Parathyroid adenoma (tissue), 2 donors: ENCODE measurements around the gene ESYT3.

Source experiments
- H2AFZ ChIP-seq: fragments of 300-600 bp; sonication (generic); one replicate; pipeline ENCODE4 v1.7.0; 2017; ENCODE audit warnings: antibody characterized with exemption, mild to moderate bottlenecking
- H3K27ac ChIP-seq: fragments of 300-600 bp; sonication (generic); one replicate; pipeline ENCODE4 v1.7.0; 2017
- H3K27me3 ChIP-seq: fragments of 300-600 bp; sonication (generic); one replicate; pipeline ENCODE4 v1.7.0; 2017; ENCODE audit warnings: low read length; ENCODE audit not compliant: control insufficient read depth, insufficient read depth
- H3K36me3 ChIP-seq: fragments of 300-600 bp; sonication (generic); one replicate; pipeline ENCODE4 v1.7.0; 2017; ENCODE audit warnings: low read length; ENCODE audit not compliant: control insufficient read depth, insufficient read depth
- H3K4me1 ChIP-seq: fragments of 300-600 bp; sonication (generic); one replicate; pipeline ENCODE4 v1.7.0; 2017; ENCODE audit warnings: control low read depth
- H3K4me2 ChIP-seq: fragments of 300-600 bp; sonication (generic); one replicate; pipeline ENCODE4 v1.7.0; 2017; ENCODE audit warnings: low read length
- H3K4me3 ChIP-seq: fragments of 300-600 bp; sonication (generic); one replicate; pipeline ENCODE4 v1.7.0; 2017; ENCODE audit warnings: low read depth, low read length
- H3K79me2 ChIP-seq: fragments of 300-600 bp; sonication (generic); one replicate; pipeline ENCODE4 v1.7.0; 2017; ENCODE audit warnings: control low read depth
- H3K9ac ChIP-seq: fragments of 300-600 bp; sonication (generic); one replicate; pipeline ENCODE4 v1.7.0; 2017; ENCODE audit warnings: mild to moderate bottlenecking
- H3K9me3 ChIP-seq: fragments of 300-600 bp; sonication (generic); one replicate; pipeline ENCODE4 v1.7.0; 2017; ENCODE audit warnings: low read length; ENCODE audit not compliant: control insufficient read depth
- TF ChIP-seq, protein P1 (sequence below): fragments of 300-600 bp; sonication (generic); IDR thresholded peaks from one replicate; pipeline ENCODE4 v1.7.0; 2017; ENCODE audit warnings: antibody characterized with exemption, mild to moderate bottlenecking
- donor health status: primary hyperparathyroidism.

The ESYT3 gene

DNA sequence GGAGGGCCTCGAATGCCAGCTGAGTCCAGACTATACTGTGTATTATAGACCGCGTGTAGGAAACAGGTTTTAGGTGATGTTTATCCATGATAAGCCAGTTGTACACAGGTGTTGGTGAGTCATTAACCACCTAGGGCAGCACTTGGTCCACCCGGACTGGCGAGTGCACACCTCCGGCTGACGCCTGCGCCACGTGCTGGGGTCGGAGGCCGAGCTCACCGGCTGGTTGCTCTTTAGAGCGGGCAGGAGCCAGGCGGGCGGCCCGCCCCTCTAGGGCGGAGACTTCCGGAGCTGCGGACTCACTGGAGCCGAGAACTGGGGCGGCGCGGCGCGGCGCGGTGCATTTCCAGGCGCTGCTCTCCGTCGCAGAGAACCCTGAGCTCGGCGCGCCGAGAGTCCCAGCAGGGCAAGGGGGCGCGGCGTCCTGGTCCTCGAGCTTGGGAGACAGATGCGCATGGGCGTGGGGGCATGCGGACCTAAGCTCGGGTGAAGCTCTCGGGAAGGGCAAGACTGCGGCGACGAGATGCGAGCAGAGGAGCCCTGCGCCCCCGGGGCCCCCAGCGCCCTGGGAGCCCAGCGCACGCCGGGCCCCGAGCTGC, at the start of gene ESYT3:
TSS of gene ESYT3 (plus strand) at position 341 of the 599 bp plus-strand sequence. CDS start at position 524, 183 bp downstream.
- peak within 1 kb of the TSS; percentile 36 for H3K4me3 ChIP-seq
- TF ChIP-seq, protein P1, sequence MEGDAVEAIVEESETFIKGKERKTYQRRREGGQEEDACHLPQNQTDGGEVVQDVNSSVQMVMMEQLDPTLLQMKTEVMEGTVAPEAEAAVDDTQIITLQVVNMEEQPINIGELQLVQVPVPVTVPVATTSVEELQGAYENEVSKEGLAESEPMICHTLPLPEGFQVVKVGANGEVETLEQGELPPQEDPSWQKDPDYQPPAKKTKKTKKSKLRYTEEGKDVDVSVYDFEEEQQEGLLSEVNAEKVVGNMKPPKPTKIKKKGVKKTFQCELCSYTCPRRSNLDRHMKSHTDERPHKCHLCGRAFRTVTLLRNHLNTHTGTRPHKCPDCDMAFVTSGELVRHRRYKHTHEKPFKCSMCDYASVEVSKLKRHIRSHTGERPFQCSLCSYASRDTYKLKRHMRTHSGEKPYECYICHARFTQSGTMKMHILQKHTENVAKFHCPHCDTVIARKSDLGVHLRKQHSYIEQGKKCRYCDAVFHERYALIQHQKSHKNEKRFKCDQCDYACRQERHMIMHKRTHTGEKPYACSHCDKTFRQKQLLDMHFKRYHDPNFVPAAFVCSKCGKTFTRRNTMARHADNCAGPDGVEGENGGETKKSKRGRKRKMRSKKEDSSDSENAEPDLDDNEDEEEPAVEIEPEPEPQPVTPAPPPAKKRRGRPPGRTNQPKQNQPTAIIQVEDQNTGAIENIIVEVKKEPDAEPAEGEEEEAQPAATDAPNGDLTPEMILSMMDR, result no peak
- no peaks in the 10 kb centered on the region for H3K36me3 ChIP-seq
- no peaks in the 10 kb centered on the region for H3K4me1 ChIP-seq
- H3K79me2 ChIP-seq, result no peaks in the 10 kb centered on the region
- H3K27ac ChIP-seq, result no peak within 1 kb of the TSS
- H3K9me3 ChIP-seq, result no peaks in the 10 kb centered on the region
- peak within 1 kb of the TSS; percentile 66 for H3K4me2 ChIP-seq
- peak within 1 kb of the TSS; percentile 79 for H2AFZ ChIP-seq
- H3K9ac ChIP-seq, result no peak within 1 kb of the TSS
- H3K27me3 ChIP-seq, result no peaks in the 10 kb centered on the region

GRCh38 chr3:138384976-138385375, 49.4 kb upstream of the ESYT3 start:
- Histone ChIP-seq H3K4me3 (no peak overlapping the region), H3K27me3 (no peaks in the 10 kb centered on the region), H3K36me3 (no peaks in the 10 kb centered on the region), H3K27ac (no peak overlapping the region), H2AFZ (no peak overlapping the region), H3K4me2 (no peak overlapping the region), H3K9me3 (no peaks in the 10 kb centered on the region), H3K4me1 (peaks cover 11% of the 10 kb centered on the region), H3K79me2 (peaks cover 58% of the 10 kb centered on the region), H3K9ac (no peak overlapping the region)
- TF ChIP-seq, protein P1, result no peak

- Histone ChIP-seq H3K79me2 (peaks cover 37% of the 10 kb centered on the region), H3K9ac (no peak overlapping the region), H3K27ac (no peak overlapping the region), H2AFZ (no peak overlapping the region), H3K9me3 (no peaks in the 10 kb centered on the region), H3K27me3 (no peaks in the 10 kb centered on the region), H3K4me1 (no peaks in the 10 kb centered on the region), H3K4me2 (no peak overlapping the region), H3K4me3 (no peak overlapping the region), H3K36me3 (no peaks in the 10 kb centered on the region)
- TF ChIP-seq, protein P1, result no peak
Observed at GRCh38 chr3:138389144-138389601, 45.2 kb upstream of the ESYT3 start.

DNA sequence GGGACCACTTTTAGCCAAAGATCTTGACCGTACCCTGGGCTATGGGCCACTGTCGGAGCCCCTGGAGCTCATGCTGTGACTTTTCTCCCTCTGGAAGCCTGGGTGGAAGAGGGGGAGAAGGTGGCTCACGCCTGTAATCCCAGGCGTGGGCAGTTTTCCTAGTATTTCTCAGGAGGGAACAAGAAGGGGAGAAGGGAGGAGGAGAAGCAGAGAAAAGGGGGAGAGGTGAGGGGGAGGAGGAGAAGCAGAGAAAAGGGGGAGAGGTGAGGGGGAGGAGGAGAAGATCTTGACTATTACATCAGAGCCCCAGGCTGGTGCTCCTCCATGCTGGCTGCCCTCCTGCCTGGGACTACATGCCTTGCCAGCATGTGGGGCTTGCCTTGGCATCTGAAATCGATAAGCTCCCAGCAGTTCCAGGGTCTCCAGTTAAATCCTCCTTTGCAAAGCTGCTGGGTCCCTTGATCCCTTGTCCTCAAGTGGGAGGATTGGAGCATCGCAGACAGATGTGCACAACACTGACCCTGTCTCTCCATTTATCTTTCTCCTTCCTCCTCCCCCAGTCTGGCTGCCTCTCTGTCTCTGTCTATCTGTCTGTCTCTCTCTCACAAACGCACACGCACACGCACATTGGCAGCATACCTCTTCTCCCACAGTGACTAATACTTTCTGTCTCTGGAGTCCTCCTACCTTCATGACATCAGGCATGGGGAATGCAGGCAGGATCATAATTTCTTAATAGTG, 44.4 kb upstream of the ESYT3 start:
- H3K9ac ChIP-seq, result no peak overlapping the region
- no peak overlapping the region for H3K4me2 ChIP-seq
- H3K36me3 ChIP-seq, result no peaks in the 10 kb centered on the region
- no peak overlapping the region for H3K27ac ChIP-seq
- H3K4me3 ChIP-seq, result no peak overlapping the region
- H3K27me3 ChIP-seq, result no peaks in the 10 kb centered on the region
- no peak overlapping the region for H2AFZ ChIP-seq
- H3K9me3 ChIP-seq, result no peaks in the 10 kb centered on the region
- H3K4me1 ChIP-seq, result no peaks in the 10 kb centered on the region
- TF ChIP-seq, protein P1, result no peak
- H3K79me2 ChIP-seq, result peaks cover 32% of the 10 kb centered on the region
